NB4 (cell line): ENCODE measurements around the gene OR10V1.
"Not testable (repeated sequence)": the region's sequence is repeated elsewhere in the genome, so short reads cannot be mapped to it uniquely, and the experiment has no call there.

Experiments
- DNase-seq: peaks from one replicate; pipeline ENCODE4 v3.0.0; 2010; ENCODE audit warnings: low read depth
- H3K4me3 ChIP-seq: one replicate; pipeline ENCODE4 v1.5.1; 2011; ENCODE audit warnings: mild to moderate bottlenecking, low read depth, low read length, moderate library complexity
- MYC ChIP-seq: IDR thresholded peaks from 2 replicates; pipeline ENCODE4 v1.6.1; 2011; ENCODE audit warnings: low read depth, low read length
- POLR2A ChIP-seq: IDR thresholded peaks from 2 replicates; pipeline ENCODE4 v1.6.1; 2011; ENCODE audit warnings: mild to moderate bottlenecking; ENCODE audit not compliant: insufficient read length; ENCODE audit errors: extremely low read depth
- TF ChIP-seq, protein P1 (sequence below): IDR thresholded peaks from one replicate; pipeline ENCODE4 v1.5.1; 2012; ENCODE audit warnings: low read depth, low read length
- TF ChIP-seq, protein P2 (sequence below): IDR thresholded peaks from 2 replicates; pipeline ENCODE4 v1.6.1; 2011; ENCODE audit warnings: low read depth, low read length

The OR10V1 gene

DNA sequence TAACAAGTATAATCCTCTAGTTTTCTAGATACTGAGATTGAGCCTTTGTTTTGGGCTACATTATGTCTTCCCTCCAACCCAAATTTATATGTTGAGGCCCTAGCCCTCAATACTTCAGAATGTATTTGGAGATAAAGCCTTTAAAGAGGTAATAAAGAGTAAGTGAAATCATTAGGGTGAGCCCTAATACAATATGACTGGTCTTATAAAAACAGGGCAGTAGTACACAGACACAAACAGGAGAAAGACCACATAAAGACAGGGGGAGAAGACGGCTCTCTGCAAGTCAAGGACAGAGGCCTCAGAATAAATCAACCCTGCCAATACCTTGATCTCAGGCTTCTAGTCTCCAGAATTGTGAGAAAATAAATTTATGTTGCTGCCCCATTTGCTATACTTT lies 6.3 kb downstream of the OR10V1 start:
- no peak overlapping the region for H3K4me3 ChIP-seq
- DNase-seq: no peak
- TF ChIP-seq, protein P1, sequence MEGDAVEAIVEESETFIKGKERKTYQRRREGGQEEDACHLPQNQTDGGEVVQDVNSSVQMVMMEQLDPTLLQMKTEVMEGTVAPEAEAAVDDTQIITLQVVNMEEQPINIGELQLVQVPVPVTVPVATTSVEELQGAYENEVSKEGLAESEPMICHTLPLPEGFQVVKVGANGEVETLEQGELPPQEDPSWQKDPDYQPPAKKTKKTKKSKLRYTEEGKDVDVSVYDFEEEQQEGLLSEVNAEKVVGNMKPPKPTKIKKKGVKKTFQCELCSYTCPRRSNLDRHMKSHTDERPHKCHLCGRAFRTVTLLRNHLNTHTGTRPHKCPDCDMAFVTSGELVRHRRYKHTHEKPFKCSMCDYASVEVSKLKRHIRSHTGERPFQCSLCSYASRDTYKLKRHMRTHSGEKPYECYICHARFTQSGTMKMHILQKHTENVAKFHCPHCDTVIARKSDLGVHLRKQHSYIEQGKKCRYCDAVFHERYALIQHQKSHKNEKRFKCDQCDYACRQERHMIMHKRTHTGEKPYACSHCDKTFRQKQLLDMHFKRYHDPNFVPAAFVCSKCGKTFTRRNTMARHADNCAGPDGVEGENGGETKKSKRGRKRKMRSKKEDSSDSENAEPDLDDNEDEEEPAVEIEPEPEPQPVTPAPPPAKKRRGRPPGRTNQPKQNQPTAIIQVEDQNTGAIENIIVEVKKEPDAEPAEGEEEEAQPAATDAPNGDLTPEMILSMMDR: no peak
- TF ChIP-seq POLR2A: no peak
- TF ChIP-seq, protein P2, sequence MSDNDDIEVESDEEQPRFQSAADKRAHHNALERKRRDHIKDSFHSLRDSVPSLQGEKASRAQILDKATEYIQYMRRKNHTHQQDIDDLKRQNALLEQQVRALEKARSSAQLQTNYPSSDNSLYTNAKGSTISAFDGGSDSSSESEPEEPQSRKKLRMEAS: no peak
- no peak for TF ChIP-seq MYC

DNA sequence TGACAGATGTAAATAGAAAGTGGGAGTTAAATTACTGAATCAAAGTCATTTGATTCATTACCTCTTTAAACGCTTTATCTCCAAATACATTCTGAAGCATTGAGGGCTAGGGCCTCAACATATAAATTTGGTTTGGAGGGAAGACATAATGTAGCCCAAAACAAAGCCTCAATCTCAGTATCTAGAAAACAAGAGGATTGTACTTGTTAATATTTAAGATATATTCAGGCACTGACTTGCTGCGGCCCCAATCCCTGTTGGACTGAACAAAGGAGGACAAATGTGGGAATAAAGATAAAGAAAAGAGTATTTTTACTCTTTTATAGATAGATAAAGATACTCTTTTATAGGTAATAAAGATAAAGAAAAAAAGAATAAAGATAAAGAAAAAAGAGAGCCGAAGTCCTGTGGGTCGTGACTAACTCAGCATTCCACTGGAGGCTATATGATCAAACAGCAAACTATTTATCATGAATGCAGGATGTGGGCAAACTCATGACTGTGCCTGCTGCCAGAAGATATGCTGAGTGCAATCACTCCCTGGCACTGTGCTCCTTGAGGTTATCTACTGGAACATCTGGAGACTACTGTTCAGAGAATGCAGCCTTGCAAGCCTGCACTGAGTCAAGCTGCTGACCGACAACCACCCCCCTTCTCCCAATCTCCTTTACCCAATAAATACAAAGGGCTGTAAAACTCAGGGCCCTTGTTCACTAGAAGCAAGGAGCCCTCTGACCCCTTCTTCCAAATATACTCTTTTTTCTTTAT lies 6.9 kb downstream of the OR10V1 start:
- no peak for DNase-seq
- H3K4me3 ChIP-seq: no peak overlapping the region
- TF ChIP-seq, protein P2: no peak
- TF ChIP-seq POLR2A: no peak
- no peak for TF ChIP-seq MYC
- TF ChIP-seq, protein P1: no peak

DNA sequence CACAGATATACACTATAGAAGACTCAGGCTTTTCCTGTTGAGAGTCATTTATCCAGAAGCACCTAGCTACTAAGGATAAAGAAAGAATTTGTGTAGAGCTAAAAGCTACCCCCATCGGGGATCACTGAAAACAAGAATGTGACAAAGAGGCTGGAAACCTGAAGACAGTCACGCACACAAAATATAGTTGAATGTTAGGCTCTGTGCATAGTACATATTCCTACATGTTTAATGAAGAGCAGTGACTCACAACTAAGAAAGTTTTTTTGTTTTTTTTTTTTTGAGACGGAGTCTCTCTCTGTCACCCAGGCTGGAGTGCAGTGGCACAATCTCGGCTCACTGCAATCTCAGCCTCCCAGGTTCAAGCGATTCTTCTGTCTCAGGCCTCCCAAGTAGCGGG lies 8.4 kb downstream of the OR10V1 start:
- TF ChIP-seq, protein P2: no peak
- no peak for TF ChIP-seq POLR2A
- no peak for TF ChIP-seq MYC
- TF ChIP-seq, protein P1: no peak

DNA sequence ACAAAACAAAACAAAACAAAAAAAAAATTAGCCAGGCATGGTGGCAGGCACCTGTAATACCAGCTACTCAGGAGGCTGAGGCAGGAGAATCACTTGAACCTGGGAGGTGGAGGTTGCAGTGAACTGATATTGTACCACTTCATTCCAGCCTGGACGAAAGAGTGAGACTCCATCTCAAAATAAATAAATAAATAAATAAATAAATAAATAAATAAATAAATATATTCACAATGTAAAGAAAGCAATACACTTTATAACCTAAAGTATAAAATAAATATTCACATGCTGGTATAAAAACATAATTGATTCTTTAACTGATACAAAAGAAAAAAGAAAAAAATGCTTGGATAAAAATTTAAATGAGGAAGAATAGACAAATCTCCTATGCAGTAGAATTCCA lies 10.1 kb downstream of the OR10V1 start:
- H3K4me3 ChIP-seq, DNase-seq: not testable (repeated sequence)

More for the DNA sequence above, 8.4 kb downstream of the OR10V1 start:
- no peak for DNase-seq
- no peak overlapping the region for H3K4me3 ChIP-seq

DNA sequence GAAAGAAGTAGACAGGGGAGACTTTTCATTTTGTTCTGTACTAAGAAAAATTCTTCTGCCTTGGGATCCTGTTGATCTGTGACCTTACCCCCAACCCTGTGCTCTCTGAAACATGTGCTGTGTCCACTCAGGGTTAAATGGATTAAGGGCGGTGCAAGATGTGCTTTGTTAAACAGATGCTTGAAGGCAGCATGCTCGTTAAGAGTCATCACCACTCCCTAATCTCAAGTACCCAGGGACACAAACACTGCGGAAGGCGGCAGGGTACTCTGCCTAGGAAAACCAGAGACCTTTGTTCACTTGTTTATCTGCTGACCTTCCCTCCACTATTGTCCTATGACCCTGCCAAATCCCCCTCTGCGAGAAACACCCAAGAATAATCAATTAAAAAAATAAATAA lies 13.5 kb downstream of the OR10V1 start:
- H3K4me3 ChIP-seq, DNase-seq: not testable (repeated sequence)

DNA sequence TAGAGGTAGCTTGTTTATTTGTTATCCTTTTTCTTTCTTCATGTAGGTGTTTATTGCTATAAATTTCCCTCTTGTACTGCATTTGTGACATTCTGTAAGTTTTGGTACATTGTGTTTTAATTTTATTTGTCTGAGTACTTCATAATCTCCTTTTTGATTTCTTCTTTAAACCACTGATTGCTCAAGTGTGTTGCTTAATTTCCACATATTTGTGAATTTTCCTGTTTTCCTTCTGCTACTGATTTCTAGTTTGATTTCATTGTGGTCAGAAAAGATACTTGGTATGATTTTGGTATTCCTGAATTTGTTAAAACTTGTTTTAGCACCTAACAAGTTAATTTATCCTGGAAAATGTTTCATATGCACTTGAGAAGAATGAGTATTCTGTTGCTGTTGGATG lies 15.1 kb downstream of the OR10V1 start:
- no peak overlapping the region for H3K4me3 ChIP-seq
- TF ChIP-seq MYC (no peak), POLR2A (no peak)
- TF ChIP-seq, protein P1: no peak
- TF ChIP-seq, protein P2: no peak

DNA sequence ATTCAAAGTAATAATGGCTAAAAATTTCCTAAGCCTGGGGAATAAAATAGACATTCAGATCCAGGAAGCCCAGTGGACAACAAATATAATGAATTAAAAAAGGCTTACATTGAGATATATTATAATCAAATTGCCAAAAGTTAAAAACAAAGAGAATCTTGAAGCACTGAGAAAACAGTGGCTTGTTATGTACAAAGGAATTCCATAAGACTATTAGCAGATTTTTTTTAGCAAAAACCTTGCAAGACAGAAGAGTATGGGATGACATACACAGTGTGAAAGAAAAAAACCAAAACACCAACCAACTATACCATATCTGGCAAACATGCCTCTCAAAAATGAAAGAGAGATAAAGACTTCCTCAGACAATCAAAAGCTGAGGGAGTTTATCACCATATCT lies 20.7 kb downstream of the OR10V1 start:
- H3K4me3 ChIP-seq: no peak overlapping the region
- TF ChIP-seq, protein P1: no peak
- TF ChIP-seq MYC: no peak
- TF ChIP-seq, protein P2: no peak
- no peak for TF ChIP-seq POLR2A
- no peak for DNase-seq

More for the DNA sequence above, 15.1 kb downstream of the OR10V1 start:
- DNase-seq: no peak
